ENCODE measurements around the gene CLTA.

- TF ChIP-seq EZH2 (IDR thresholded peaks at IDR 0.05; ENCODE audit: insufficient read depth, poor library complexity, severe bottlenecking) (no peak), EZH2phosphoT487 (IDR thresholded peaks at IDR 0.05; ENCODE audit: insufficient read depth, low read depth) (no peak)
Observed at GRCh38 chr9:36177571-36177970, 13.2 kb upstream of the CLTA start.
